Measurements from ENCODE around the gene SYPL1. TPM values are rescaled to one million over a fixed set of nuclear protein-coding genes. Genes with fewer than 3 reads are reported as not detected.

The SYPL1 gene
- total RNA-seq, 1 experiment from 2014 or later: 78.0 TPM

DNA sequence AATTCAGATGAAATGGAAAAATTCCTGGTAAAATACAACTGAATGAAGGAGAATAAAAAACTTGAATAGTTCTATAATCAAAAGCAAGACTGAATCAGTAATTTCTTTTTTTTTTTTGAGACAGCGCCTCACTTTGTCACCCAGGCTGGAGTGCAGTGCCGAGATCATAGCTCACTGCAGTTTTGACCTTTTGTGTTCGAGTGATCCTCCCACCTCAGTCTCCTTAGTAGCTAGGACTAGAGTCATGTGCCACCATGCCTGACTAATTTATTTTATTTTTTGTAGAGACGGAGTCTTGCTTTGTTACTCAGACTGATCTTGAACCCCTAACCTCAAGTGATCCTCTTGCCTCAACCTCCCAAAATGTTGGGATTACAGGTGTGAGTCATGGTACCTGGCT lies 26.1 kb downstream of the SYPL1 start:
- H4K20me1 ChIP-seq (ENCODE audit: insufficient read depth): no peaks in the 10 kb centered on the region
- H3K9me2 ChIP-seq (ENCODE audit: insufficient read depth): no peaks in the 10 kb centered on the region
- H3K9ac ChIP-seq (ENCODE audit: low read length): no peak overlapping the region
- no peak overlapping the region for H3K27ac ChIP-seq (ENCODE audit: low read depth, low read length)
- no peaks in the 10 kb centered on the region for H3K27me3 ChIP-seq (ENCODE audit: insufficient read depth, low read length)
- no peak overlapping the region for H2AFZ ChIP-seq (ENCODE audit: low read depth, low read length, poor library complexity, severe bottlenecking)
- DNase-seq (ENCODE audit: low read depth, low spot score) (no peak), ATAC-seq (no peak)
- peaks cover 5 to 10% of the 10 kb centered on the region in 2 experiments; a peak in 2 of 4 replicates for H3K36me3 ChIP-seq (ENCODE audit: control insufficient read depth in 1 of 2, insufficient read depth in 2 of 2, low read length in 2 of 2)
- ChIA-PET CTCF (no interaction called here), RAD21 (ENCODE audit: low non-redundant PET in 1 of 2, low total read pairs in 2 of 2, uncharacterized antibody in 2 of 2, unreplicated experiment in 2 of 2) (no interaction called here), POLR2A (no interaction called here)
- BruUV-seq (replicated peaks): no TSS peak
- TF ChIP-seq CEBPB (IDR thresholded peaks at IDR 0.05; ENCODE audit: low read depth): no peak
- TF ChIP-seq POLR2AphosphoS5 (IDR thresholded peaks at IDR 0.05; ENCODE audit: low read depth, low read length): no peak
- no peak for TF ChIP-seq SP1 (IDR thresholded peaks at IDR 0.05; ENCODE audit: low read depth)
- no peak for TF ChIP-seq CTCF (IDR thresholded peaks at IDR 0.05 in 2 of 3, conservative IDR thresholded peaks at IDR 0.05 in 1 of 3; ENCODE audit: borderline replicate concordance in 1 of 3, insufficient read depth in 1 of 3, low read depth in 2 of 3, low read length in 2 of 3)
- no peak for TF ChIP-seq CBX3 (IDR thresholded peaks at IDR 0.05; ENCODE audit: low read depth)
- H3K4me3 ChIP-seq (replicated peaks in 1 of 2; ENCODE audit: low read depth in 1 of 2, low read length in 2 of 2): no peak overlapping the region
- H3K9me3 ChIP-seq (ENCODE audit: control insufficient read depth in 1 of 2, insufficient read depth in 1 of 2, low read depth in 1 of 2, low read length in 2 of 2): no peaks in the 10 kb centered on the region
- H3K4me2 ChIP-seq (ENCODE audit: low read length): no peak overlapping the region
- no peaks in the 10 kb centered on the region for H3K79me2 ChIP-seq (ENCODE audit: insufficient read depth, low read length)
- intact Hi-C loops (cut with micrococcal nuclease): no loop called here
- H3K4me1 ChIP-seq (ENCODE audit: control insufficient read depth in 1 of 2, insufficient read depth in 2 of 2, low read length in 2 of 2): no peaks in the 10 kb centered on the region

DNA sequence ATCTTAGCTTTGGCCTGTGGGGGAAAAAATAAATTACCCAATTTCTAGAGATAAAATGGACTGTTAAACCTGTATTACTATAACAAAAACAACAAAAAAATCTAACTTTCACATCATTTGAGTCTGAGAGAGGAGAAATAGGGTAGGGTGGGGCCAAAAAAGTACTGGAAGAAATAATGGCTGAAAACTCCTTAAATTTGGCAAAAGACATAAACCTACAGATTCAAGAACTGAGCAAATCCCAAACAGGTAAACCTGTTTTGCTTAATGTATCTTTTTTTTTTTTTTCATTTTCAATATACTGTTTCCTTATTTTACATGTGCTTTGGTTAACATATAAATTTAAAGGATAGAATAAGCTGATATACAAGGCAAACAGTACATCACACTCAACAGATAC lies 27.1 kb downstream of the SYPL1 start:
- no TSS peak for BruUV-seq (replicated peaks)
- Histone ChIP-seq H3K4me3 (replicated peaks in 1 of 2; ENCODE audit: low read depth in 1 of 2, low read length in 2 of 2) (no peak overlapping the region), H2AFZ (ENCODE audit: low read depth, low read length, poor library complexity, severe bottlenecking) (no peak overlapping the region), H3K79me2 (ENCODE audit: insufficient read depth, low read length) (no peaks in the 10 kb centered on the region), H3K9me3 (ENCODE audit: control insufficient read depth in 1 of 2, insufficient read depth in 1 of 2, low read depth in 1 of 2, low read length in 2 of 2) (no peaks in the 10 kb centered on the region), H3K27ac (ENCODE audit: low read depth, low read length) (no peak overlapping the region), H3K9ac (ENCODE audit: low read length) (no peak overlapping the region), H3K9me2 (ENCODE audit: insufficient read depth) (no peaks in the 10 kb centered on the region), H3K36me3 (ENCODE audit: control insufficient read depth in 1 of 2, insufficient read depth in 2 of 2, low read length in 2 of 2) (peaks cover 0 to 4% of the 10 kb centered on the region in 2 experiments; a peak in 1 of 4 replicates), H3K4me2 (ENCODE audit: low read length) (no peak overlapping the region), H3K4me1 (ENCODE audit: control insufficient read depth in 1 of 2, insufficient read depth in 2 of 2, low read length in 2 of 2) (no peaks in the 10 kb centered on the region), H4K20me1 (ENCODE audit: insufficient read depth) (no peaks in the 10 kb centered on the region), H3K27me3 (ENCODE audit: insufficient read depth, low read length) (no peaks in the 10 kb centered on the region)
- no peak for ATAC-seq
- intact Hi-C loops (cut with micrococcal nuclease): no loop called here
- CTCF ChIA-PET: no interaction called here
- POLR2A ChIA-PET: no interaction called here
- RAD21 ChIA-PET (ENCODE audit: low non-redundant PET in 1 of 2, low total read pairs in 2 of 2, uncharacterized antibody in 2 of 2, unreplicated experiment in 2 of 2): no interaction called here
- no peak for DNase-seq (ENCODE audit: low read depth, low spot score)
- TF ChIP-seq YY1 (IDR thresholded peaks at IDR 0.05; ENCODE audit: extremely low read depth, insufficient replicate concordance, low read depth, low read length): no peak
- TF ChIP-seq ZNF274 (IDR thresholded peaks at IDR 0.05; ENCODE audit: low read depth, low read length): no peak
- TF ChIP-seq EGR1 (IDR thresholded peaks at IDR 0.05; ENCODE audit: low read depth): no peak
- no peak for TF ChIP-seq FOSL1 (IDR thresholded peaks at IDR 0.05; ENCODE audit: low read depth)
- no peak for TF ChIP-seq SIN3A (IDR thresholded peaks at IDR 0.05; ENCODE audit: low read depth)
- TF ChIP-seq JUND (IDR thresholded peaks at IDR 0.05): no peak
- no peak for TF ChIP-seq ATF3 (IDR thresholded peaks at IDR 0.05)
- TF ChIP-seq, protein P1, sequence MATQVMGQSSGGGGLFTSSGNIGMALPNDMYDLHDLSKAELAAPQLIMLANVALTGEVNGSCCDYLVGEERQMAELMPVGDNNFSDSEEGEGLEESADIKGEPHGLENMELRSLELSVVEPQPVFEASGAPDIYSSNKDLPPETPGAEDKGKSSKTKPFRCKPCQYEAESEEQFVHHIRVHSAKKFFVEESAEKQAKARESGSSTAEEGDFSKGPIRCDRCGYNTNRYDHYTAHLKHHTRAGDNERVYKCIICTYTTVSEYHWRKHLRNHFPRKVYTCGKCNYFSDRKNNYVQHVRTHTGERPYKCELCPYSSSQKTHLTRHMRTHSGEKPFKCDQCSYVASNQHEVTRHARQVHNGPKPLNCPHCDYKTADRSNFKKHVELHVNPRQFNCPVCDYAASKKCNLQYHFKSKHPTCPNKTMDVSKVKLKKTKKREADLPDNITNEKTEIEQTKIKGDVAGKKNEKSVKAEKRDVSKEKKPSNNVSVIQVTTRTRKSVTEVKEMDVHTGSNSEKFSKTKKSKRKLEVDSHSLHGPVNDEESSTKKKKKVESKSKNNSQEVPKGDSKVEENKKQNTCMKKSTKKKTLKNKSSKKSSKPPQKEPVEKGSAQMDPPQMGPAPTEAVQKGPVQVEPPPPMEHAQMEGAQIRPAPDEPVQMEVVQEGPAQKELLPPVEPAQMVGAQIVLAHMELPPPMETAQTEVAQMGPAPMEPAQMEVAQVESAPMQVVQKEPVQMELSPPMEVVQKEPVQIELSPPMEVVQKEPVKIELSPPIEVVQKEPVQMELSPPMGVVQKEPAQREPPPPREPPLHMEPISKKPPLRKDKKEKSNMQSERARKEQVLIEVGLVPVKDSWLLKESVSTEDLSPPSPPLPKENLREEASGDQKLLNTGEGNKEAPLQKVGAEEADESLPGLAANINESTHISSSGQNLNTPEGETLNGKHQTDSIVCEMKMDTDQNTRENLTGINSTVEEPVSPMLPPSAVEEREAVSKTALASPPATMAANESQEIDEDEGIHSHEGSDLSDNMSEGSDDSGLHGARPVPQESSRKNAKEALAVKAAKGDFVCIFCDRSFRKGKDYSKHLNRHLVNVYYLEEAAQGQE (IDR thresholded peaks at IDR 0.05; ENCODE audit: low read depth): no peak
- TF ChIP-seq SRF (IDR thresholded peaks at IDR 0.05; ENCODE audit: low read depth): no peak
- TF ChIP-seq CEBPB (IDR thresholded peaks at IDR 0.05; ENCODE audit: low read depth): no peak
- TF ChIP-seq RAD21 (IDR thresholded peaks at IDR 0.05; ENCODE audit: low read depth): no peak

Data from HCT116 (cell line).